Panc1 (cell line): Measurements from ENCODE around the gene GPRC5B.

Source experiments
- TF ChIP-seq, protein P1 (sequence below): fragments of 450-650 bp; IDR thresholded peaks from 2 replicates; pipeline ENCODE4 v1.5.1; 2017; ENCODE audit warnings: mild to moderate bottlenecking
- TF ChIP-seq, protein P2 (sequence below), 2 experiments: IDR thresholded peaks; 2 replicates each; pipeline ENCODE4 v1.6.1; 2011 to 2012; ENCODE audit warnings: low read depth in 2 of 2, control low read depth in 1 of 2, low read length in 1 of 2, mild to moderate bottlenecking in 1 of 2, moderate library complexity in 1 of 2; ENCODE audit not compliant: insufficient read depth in 1 of 2

DNA sequence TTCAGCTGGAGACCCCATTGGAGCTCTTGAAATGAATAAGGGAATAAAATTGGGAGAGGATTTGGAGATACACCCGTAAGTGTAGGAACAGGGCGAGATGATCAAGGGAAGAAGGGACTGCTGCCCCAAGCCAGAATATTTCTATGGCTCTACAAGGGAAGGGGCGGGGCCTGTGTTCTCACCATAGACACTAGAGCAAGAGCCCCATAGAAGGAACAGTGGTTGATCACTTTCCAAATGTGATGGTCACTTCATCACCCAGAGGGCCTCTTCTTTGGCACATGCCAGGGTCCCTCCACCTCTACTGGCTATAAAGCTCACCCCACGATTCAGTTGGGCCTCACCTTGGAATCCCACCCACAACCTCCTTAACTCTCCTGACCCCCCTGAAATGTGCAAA, 25.0 kb downstream of the GPRC5B start:
- TF ChIP-seq, protein P1, sequence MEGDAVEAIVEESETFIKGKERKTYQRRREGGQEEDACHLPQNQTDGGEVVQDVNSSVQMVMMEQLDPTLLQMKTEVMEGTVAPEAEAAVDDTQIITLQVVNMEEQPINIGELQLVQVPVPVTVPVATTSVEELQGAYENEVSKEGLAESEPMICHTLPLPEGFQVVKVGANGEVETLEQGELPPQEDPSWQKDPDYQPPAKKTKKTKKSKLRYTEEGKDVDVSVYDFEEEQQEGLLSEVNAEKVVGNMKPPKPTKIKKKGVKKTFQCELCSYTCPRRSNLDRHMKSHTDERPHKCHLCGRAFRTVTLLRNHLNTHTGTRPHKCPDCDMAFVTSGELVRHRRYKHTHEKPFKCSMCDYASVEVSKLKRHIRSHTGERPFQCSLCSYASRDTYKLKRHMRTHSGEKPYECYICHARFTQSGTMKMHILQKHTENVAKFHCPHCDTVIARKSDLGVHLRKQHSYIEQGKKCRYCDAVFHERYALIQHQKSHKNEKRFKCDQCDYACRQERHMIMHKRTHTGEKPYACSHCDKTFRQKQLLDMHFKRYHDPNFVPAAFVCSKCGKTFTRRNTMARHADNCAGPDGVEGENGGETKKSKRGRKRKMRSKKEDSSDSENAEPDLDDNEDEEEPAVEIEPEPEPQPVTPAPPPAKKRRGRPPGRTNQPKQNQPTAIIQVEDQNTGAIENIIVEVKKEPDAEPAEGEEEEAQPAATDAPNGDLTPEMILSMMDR = no peak
- TF ChIP-seq, protein P2, sequence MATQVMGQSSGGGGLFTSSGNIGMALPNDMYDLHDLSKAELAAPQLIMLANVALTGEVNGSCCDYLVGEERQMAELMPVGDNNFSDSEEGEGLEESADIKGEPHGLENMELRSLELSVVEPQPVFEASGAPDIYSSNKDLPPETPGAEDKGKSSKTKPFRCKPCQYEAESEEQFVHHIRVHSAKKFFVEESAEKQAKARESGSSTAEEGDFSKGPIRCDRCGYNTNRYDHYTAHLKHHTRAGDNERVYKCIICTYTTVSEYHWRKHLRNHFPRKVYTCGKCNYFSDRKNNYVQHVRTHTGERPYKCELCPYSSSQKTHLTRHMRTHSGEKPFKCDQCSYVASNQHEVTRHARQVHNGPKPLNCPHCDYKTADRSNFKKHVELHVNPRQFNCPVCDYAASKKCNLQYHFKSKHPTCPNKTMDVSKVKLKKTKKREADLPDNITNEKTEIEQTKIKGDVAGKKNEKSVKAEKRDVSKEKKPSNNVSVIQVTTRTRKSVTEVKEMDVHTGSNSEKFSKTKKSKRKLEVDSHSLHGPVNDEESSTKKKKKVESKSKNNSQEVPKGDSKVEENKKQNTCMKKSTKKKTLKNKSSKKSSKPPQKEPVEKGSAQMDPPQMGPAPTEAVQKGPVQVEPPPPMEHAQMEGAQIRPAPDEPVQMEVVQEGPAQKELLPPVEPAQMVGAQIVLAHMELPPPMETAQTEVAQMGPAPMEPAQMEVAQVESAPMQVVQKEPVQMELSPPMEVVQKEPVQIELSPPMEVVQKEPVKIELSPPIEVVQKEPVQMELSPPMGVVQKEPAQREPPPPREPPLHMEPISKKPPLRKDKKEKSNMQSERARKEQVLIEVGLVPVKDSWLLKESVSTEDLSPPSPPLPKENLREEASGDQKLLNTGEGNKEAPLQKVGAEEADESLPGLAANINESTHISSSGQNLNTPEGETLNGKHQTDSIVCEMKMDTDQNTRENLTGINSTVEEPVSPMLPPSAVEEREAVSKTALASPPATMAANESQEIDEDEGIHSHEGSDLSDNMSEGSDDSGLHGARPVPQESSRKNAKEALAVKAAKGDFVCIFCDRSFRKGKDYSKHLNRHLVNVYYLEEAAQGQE (IDR thresholded peaks at IDR 0.05; ENCODE audit: insufficient read depth in 1 of 2, low read depth in 2 of 2, low read length in 1 of 2) = no peak
